HG03469 (cell line): ENCODE measurements around the gene GRK6.
"Not testable (repeated sequence)": the region's sequence is repeated elsewhere in the genome, so short reads cannot be mapped to it uniquely, and the experiment has no call there.

Experiments used
- ATAC-seq: cut with Tn5 transposase; IDR thresholded peaks from one replicate; pipeline ENCODE4 v1.9.1; 2021; ENCODE audit warnings: mild to moderate bottlenecking, moderate library complexity, moderate number of reproducible peaks; ENCODE audit not compliant: unreplicated experiment

The GRK6 gene

GRCh38 chr5:177483042-177483441, 56.6 kb downstream of the GRK6 start:
- ATAC-seq = no peak

- ATAC-seq = no peak
These were observed 57.8 kb downstream of the GRK6 start for GRCh38 chr5:177483994-177484901.

- no peak for ATAC-seq
These were observed 58.5 kb downstream of the GRK6 start for GRCh38 chr5:177484902-177485549.

DNA sequence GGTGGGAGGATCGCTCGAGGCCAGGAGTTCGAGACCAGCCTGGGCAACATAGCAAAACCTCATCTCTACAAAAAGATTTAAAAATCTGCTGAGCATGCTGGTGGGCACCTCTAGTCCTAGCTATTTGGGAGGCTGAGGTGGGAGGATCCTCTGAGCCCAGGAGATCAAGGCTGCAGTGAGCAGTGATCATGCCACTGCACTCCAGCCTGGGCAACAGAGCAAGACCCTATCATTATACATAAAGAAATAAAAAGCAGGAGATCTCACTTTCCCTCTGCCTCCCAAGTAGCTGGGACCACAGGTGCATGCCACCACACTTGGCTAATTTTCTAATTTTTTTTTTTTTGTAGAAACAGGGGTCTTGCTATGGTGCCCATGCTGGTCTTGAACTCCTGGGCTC, 59.3 kb downstream of the GRK6 start:
- not testable (repeated sequence) for ATAC-seq

DNA sequence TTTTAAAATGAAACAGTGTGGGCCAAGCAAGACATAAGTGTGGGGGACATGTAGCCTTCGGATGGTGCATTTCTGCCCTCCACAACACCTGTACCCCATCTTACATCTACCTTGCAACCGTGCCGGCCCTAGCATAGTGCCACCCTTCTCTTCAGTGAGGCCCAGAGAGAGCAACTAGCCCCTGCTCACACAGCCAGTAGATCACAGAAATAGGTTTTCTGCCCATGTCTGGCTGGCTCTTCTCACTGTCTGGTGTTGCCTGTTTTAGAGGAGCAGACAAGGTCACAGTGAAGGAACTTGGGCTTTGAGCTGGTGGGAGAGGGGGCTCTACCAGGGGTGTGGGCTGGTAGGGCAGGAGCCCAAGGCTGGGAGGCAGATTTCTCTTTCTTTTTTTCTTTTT, 59.8 kb downstream of the GRK6 start:
- ATAC-seq = no peak

- ATAC-seq = no peak
These were observed 60.7 kb downstream of the GRK6 start for GRCh38 chr5:177487144-177487543.

DNA sequence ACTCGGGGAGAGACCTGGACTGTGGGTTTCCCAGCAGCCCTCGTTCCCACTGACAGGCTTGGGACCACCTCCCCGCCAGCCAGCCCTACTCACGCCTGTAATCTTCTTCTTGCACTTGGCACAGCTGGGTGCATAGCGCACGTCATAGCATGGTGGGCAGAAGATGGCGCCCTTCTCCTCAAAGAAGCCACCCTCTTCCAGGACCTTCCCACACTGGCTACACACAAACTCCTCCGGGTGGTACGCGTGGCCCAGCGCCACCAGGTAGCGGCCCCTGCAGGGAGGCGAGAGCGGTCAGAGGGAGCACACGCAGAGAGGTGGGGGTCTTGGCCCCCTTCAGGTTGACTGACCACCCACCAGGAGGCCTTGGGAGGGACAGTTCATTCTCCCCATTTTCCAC, 61.5 kb downstream of the GRK6 start:
- ATAC-seq = no peak

DNA sequence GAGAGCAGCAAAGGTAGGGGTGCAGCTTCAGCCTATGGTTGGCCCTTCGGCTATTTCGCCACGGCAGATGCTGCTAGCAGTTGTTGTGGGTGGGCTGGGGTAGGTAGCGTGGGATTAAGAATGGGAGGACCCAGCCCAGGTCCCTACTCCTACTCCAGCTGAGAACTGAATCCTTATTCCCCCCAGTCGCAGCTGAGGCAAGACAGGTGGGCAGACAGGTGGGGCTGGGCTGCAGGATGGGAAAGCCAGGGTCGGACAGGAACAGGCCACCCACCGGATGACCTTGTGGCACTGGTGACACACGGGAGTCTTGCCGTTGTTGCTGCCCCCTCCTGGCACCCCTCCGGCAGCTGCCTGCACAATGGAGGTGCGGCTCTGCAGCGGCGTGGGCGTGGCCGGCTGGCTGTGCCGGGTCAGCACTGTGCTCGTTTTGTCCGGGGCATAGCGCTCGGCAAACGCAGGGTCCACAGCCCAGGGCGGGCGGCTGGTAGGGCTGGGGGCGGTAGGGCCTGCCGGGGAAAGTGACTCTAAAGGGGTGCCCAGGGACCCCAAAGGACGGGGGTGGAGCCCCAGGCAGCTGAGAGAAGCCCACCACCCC, 62.7 kb downstream of the GRK6 start:
- ATAC-seq = no peak

GRCh38 chr5:177490311-177490991, 64.0 kb downstream of the GRK6 start:
- ATAC-seq = no peak

DNA sequence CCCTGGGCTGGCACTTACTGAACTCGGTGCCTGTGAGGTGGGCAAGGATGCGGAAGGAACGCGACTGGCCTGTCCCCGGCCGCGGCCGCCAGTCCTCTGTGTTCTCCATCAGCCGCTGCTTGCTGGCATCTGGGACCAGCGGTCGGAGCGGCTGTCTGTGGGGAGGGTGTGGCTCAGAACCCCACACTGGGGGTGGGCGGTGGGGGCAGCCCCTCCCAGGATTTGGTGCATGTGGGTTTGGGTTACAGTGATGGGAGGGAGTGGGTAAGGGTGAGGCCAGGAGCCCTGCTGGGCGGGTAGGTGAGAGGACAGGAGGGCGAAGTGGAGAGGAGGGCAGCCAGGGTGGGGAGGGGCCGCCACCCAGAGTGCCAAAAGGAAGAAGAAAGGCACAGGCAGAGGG, 64.5 kb downstream of the GRK6 start:
- no peak for ATAC-seq

GRCh38 chr5:177491429-177491945, 65.0 kb downstream of the GRK6 start:
- no peak for ATAC-seq

GRCh38 chr5:177491983-177492746, 65.7 kb downstream of the GRK6 start:
- no peak for ATAC-seq
